ENCODE results near the gene HEXD.
"Not testable (repeated sequence)": the region's sequence is repeated elsewhere in the genome, so short reads cannot be mapped to it uniquely, and the experiment has no call there.

HEXD gene

GRCh38 chr17:82418001-82418986, at the start of gene HEXD, which contains the start of gene OGFOD3:
HEXD (plus strand) TSS chr17:82418347; CDS start chr17:82419800, 1,453 bp downstream.
OGFOD3 (minus strand) TSS chr17:82418586; CDS start chr17:82418485, 101 bp downstream.
- in situ Hi-C loops (cut with HindIII; ENCODE audit: low sequenced_read_pairs), result loop anchor here (10.0 kb wide), 1 partner anchor 73 kb away; no protein-coding TSS in a partner anchor
- TF ChIP-seq CTCF (IDR thresholded peaks at IDR 0.05; ENCODE audit: low read depth, low read length), result no peak
- peak; percentile 71 for DNase-seq (ENCODE audit: low read depth, low spot score)
- peak within 1 kb of the TSS; percentile 73 for H3K4me3 ChIP-seq (ENCODE audit: low read depth, low read length)

- in situ Hi-C loops (cut with HindIII; ENCODE audit: low sequenced_read_pairs), result no loop called here
- no peak for DNase-seq (ENCODE audit: low read depth, low spot score)
- no peak for TF ChIP-seq CTCF (IDR thresholded peaks at IDR 0.05; ENCODE audit: low read depth, low read length)
- H3K4me3 ChIP-seq (ENCODE audit: low read depth, low read length), result no peak overlapping the region
Observed at GRCh38 chr17:82369211-82369610, 48.9 kb upstream of the HEXD start.

GRCh38 chr17:82370471-82371332, 47.4 kb upstream of the HEXD start:
- H3K4me3 ChIP-seq (ENCODE audit: low read depth, low read length), result no peak overlapping the region
- no peak for DNase-seq (ENCODE audit: low read depth, low spot score)
- in situ Hi-C loops (cut with HindIII; ENCODE audit: low sequenced_read_pairs), result no loop called here
- TF ChIP-seq CTCF (IDR thresholded peaks at IDR 0.05; ENCODE audit: low read depth, low read length), result no peak

- H3K4me3 ChIP-seq (ENCODE audit: low read depth, low read length), result no peak within 1 kb of the TSS
- no peak for TF ChIP-seq CTCF (IDR thresholded peaks at IDR 0.05; ENCODE audit: low read depth, low read length)
- in situ Hi-C loops (cut with HindIII; ENCODE audit: low sequenced_read_pairs), result no loop called here
- no peak for DNase-seq (ENCODE audit: low read depth, low spot score)
Observed at GRCh38 chr17:82371333-82372248, 46.6 kb upstream of the HEXD start, which contains the start of gene UTS2R. UTS2R (plus strand) TSS chr17:82371765; CDS start chr17:82374325, 2,560 bp downstream.

GRCh38 chr17:82372249-82373071, 45.7 kb upstream of the HEXD start:
- in situ Hi-C loops (cut with HindIII; ENCODE audit: low sequenced_read_pairs), result no loop called here
- no peak for TF ChIP-seq CTCF (IDR thresholded peaks at IDR 0.05; ENCODE audit: low read depth, low read length)
- no peak overlapping the region for H3K4me3 ChIP-seq (ENCODE audit: low read depth, low read length)
- DNase-seq (ENCODE audit: low read depth, low spot score), result no peak

- in situ Hi-C loops (cut with HindIII; ENCODE audit: low sequenced_read_pairs); H3K4me3 ChIP-seq (ENCODE audit: low read depth, low read length); DNase-seq (ENCODE audit: low read depth, low spot score): not testable (repeated sequence)
Observed at GRCh38 chr17:82373072-82373452, 45.1 kb upstream of the HEXD start.
